A549 (cell line): ENCODE data around the gene SLC24A1.

Experiments
- EP300 ChIP-seq, 2 experiments: fragments of >200 bp; sonication (Bioruptor Twin); formaldehyde crosslinking; IDR thresholded peaks; 2 replicates in 1 of 2; 3 replicates in 1 of 2; pipeline ENCODE4 v1.6.1; 2016 to 2017
- KDM1A ChIP-seq: fragments of 200-600 bp; sonication (generic); IDR thresholded peaks from 2 replicates; pipeline ENCODE4 v1.6.1; 2016; ENCODE audit warnings: low read depth, mild to moderate bottlenecking
- POLR2A ChIP-seq: IDR thresholded peaks from 2 replicates; pipeline ENCODE4 v1.6.1; 2012; ENCODE audit warnings: mild to moderate bottlenecking, low read length
- REST ChIP-seq: fragments of 200-600 bp; sonication (generic); IDR thresholded peaks from 2 replicates; pipeline ENCODE4 v1.6.1; 2016; ENCODE audit warnings: antibody characterized with exemption, mild to moderate bottlenecking, moderate library complexity
- TP53 ChIP-seq: fragments of 250-450 bp; sonication (Bioruptor Pico); IDR thresholded peaks from 2 replicates; pipeline ENCODE4 v1.5.0; 2021; ENCODE audit warnings: mild to moderate bottlenecking, moderate library complexity
- TF ChIP-seq, protein P1 (sequence below): fragments of >200 bp; sonication (Bioruptor Twin); formaldehyde crosslinking; IDR thresholded peaks from 3 replicates; pipeline ENCODE4 v1.5.1; 2016
- TF ChIP-seq, protein P2 (sequence below): IDR thresholded peaks from 2 replicates; pipeline ENCODE4 v1.6.1; 2012

- TF ChIP-seq, protein P1, sequence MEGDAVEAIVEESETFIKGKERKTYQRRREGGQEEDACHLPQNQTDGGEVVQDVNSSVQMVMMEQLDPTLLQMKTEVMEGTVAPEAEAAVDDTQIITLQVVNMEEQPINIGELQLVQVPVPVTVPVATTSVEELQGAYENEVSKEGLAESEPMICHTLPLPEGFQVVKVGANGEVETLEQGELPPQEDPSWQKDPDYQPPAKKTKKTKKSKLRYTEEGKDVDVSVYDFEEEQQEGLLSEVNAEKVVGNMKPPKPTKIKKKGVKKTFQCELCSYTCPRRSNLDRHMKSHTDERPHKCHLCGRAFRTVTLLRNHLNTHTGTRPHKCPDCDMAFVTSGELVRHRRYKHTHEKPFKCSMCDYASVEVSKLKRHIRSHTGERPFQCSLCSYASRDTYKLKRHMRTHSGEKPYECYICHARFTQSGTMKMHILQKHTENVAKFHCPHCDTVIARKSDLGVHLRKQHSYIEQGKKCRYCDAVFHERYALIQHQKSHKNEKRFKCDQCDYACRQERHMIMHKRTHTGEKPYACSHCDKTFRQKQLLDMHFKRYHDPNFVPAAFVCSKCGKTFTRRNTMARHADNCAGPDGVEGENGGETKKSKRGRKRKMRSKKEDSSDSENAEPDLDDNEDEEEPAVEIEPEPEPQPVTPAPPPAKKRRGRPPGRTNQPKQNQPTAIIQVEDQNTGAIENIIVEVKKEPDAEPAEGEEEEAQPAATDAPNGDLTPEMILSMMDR, result no peak
- TF ChIP-seq, protein P2, sequence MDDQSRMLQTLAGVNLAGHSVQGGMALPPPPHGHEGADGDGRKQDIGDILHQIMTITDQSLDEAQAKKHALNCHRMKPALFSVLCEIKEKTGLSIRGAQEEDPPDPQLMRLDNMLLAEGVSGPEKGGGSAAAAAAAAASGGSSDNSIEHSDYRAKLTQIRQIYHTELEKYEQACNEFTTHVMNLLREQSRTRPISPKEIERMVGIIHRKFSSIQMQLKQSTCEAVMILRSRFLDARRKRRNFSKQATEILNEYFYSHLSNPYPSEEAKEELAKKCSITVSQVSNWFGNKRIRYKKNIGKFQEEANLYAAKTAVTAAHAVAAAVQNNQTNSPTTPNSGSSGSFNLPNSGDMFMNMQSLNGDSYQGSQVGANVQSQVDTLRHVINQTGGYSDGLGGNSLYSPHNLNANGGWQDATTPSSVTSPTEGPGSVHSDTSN, result no peak
- TF ChIP-seq TP53 (CRISPR knock-in tag) (no peak), KDM1A (no peak), POLR2A (no peak), EP300 (IDR thresholded peaks at IDR 0.05) (no peak), REST (no peak)
Observed at GRCh38 chr15:65638109-65638508, 16.4 kb downstream of the SLC24A1 start.
